Stimulated activated CD4-positive, alpha-beta T cell treated with anti-CD3 and anti-CD28 coated beads, Interleukin-12 subunit alpha, Interleukin-12 subunit beta, amount 100 ng/mL, for 24 hours (primary cell): ENCODE results near the gene IRAK1BP1.
"Not testable (repeated sequence)": the region's sequence is repeated elsewhere in the genome, so short reads cannot be mapped to it uniquely, and the experiment has no call there.

Experiments used
- DNase-seq, 2 experiments: peaks; one replicate each; pipeline ENCODE4 v3.0.0-alpha.2; 2020; ENCODE audit warnings: low read depth in 2 of 2

IRAK1BP1 gene

GRCh38 chr6:78867370-78868040, at the start of gene IRAK1BP1:
TSS of gene IRAK1BP1 (plus strand) at chr6:78867551. CDS start at chr6:78867577, 26 bp downstream.
- DNase-seq = peak; percentile 70 to 71

- no peak for DNase-seq
These were observed 43.3 kb upstream of the IRAK1BP1 start for GRCh38 chr6:78824045-78824444.

GRCh38 chr6:78829407-78829806, 37.9 kb upstream of the IRAK1BP1 start:
- no peak for DNase-seq

- DNase-seq = no peak
These were observed 36.5 kb upstream of the IRAK1BP1 start for GRCh38 chr6:78830805-78831204.

- no peak for DNase-seq
These were observed 35.9 kb upstream of the IRAK1BP1 start for GRCh38 chr6:78831492-78831891.

- no peak for DNase-seq
These were observed 35.1 kb upstream of the IRAK1BP1 start for GRCh38 chr6:78832091-78832808.

- DNase-seq = no peak
These were observed 31.5 kb upstream of the IRAK1BP1 start for GRCh38 chr6:78835817-78836216.

GRCh38 chr6:78836598-78836997, 30.8 kb upstream of the IRAK1BP1 start:
- no peak for DNase-seq

- no peak for DNase-seq
These were observed 26.2 kb upstream of the IRAK1BP1 start for GRCh38 chr6:78841111-78841510.

GRCh38 chr6:78842953-78843352, 24.4 kb upstream of the IRAK1BP1 start:
- no peak for DNase-seq

GRCh38 chr6:78844899-78845298, 22.5 kb upstream of the IRAK1BP1 start:
- DNase-seq = no peak

- DNase-seq = no peak
These were observed 21.8 kb upstream of the IRAK1BP1 start for GRCh38 chr6:78845567-78845966.

GRCh38 chr6:78850621-78851020, 16.7 kb upstream of the IRAK1BP1 start:
- DNase-seq = no peak

GRCh38 chr6:78851156-78851555, 16.2 kb upstream of the IRAK1BP1 start:
- no peak for DNase-seq

GRCh38 chr6:78854546-78854945, 12.8 kb upstream of the IRAK1BP1 start:
- no peak for DNase-seq

- not testable (repeated sequence) for DNase-seq
These were observed 8.9 kb upstream of the IRAK1BP1 start for GRCh38 chr6:78858339-78858938.

GRCh38 chr6:78861509-78861908, 5.8 kb upstream of the IRAK1BP1 start:
- no peak for DNase-seq

GRCh38 chr6:78863576-78863975, 3.8 kb upstream of the IRAK1BP1 start:
- no peak for DNase-seq

GRCh38 chr6:78864957-78865356, 2.4 kb upstream of the IRAK1BP1 start:
- DNase-seq = no peak

- DNase-seq = no peak
These were observed 356 bp upstream of the IRAK1BP1 start for GRCh38 chr6:78867020-78867369.

GRCh38 chr6:78868116-78868515, 765 bp downstream of the IRAK1BP1 start:
- no peak for DNase-seq

GRCh38 chr6:78875505-78875904, 8.2 kb downstream of the IRAK1BP1 start:
- DNase-seq = no peak

- DNase-seq = no peak
These were observed 16.3 kb downstream of the IRAK1BP1 start for GRCh38 chr6:78883651-78884050.
